Nephron progenitor cell (in vitro differentiated cells): ENCODE data around the gene CDKL4.
A peak's percentile ranks its signal among the peaks of the same experiment; 100 is the strongest.

Experiments used
- DNase-seq: peaks from one replicate; pipeline ENCODE4 v3.0.0; 2021
- H3K27ac Mint-ChIP-seq: 2 replicates; pipeline ENCODE4 v1.8.0; 2021; ENCODE audit warnings: mild to moderate bottlenecking, moderate library complexity, mixed read lengths
- H3K27me3 Mint-ChIP-seq: 2 replicates; pipeline ENCODE4 v1.8.0; 2021; ENCODE audit warnings: mild to moderate bottlenecking, low read depth, mixed read lengths; ENCODE audit not compliant: poor library complexity
- H3K36me3 Mint-ChIP-seq: 2 replicates; pipeline ENCODE4 v1.8.0; 2021; ENCODE audit warnings: low read depth, mixed read lengths
- H3K4me1 Mint-ChIP-seq: 2 replicates; pipeline ENCODE4 v1.8.0; 2021; ENCODE audit warnings: mixed read lengths
- H3K4me3 Mint-ChIP-seq: 2 replicates; pipeline ENCODE4 v1.8.0; 2021; ENCODE audit warnings: mild to moderate bottlenecking, moderate library complexity, mixed read lengths
- H3K9me3 Mint-ChIP-seq: 2 replicates; pipeline ENCODE4 v1.8.0; 2021; ENCODE audit warnings: mild to moderate bottlenecking, moderate library complexity, mixed read lengths
- TF ChIP-seq, protein P1 (sequence below): fragments of 200-600 bp; sonication (generic); IDR thresholded peaks from 2 replicates; pipeline ENCODE4 v1.5.0; 2021; ENCODE audit warnings: antibody characterized with exemption

Gene CDKL4

DNA sequence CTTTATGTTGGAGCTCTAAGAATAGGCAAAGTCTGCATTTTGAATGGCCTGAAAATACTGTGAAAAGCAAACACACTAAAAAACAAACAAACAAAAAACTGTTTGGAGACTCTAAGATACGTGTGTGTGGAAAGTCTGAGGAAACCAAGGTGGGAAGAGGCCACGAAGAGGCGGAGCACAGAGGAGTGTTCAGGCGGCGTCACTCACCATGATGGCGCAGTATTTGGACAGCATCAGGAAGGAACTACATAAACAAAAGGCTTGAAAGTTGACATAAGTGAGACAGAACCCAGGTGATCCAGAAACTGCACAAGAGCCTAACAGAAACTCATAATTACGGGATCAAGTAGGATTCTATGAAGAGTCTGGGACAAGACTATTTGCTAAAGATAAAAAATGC, 72.1 kb downstream of the CDKL4 start:
- TF ChIP-seq, protein P1, sequence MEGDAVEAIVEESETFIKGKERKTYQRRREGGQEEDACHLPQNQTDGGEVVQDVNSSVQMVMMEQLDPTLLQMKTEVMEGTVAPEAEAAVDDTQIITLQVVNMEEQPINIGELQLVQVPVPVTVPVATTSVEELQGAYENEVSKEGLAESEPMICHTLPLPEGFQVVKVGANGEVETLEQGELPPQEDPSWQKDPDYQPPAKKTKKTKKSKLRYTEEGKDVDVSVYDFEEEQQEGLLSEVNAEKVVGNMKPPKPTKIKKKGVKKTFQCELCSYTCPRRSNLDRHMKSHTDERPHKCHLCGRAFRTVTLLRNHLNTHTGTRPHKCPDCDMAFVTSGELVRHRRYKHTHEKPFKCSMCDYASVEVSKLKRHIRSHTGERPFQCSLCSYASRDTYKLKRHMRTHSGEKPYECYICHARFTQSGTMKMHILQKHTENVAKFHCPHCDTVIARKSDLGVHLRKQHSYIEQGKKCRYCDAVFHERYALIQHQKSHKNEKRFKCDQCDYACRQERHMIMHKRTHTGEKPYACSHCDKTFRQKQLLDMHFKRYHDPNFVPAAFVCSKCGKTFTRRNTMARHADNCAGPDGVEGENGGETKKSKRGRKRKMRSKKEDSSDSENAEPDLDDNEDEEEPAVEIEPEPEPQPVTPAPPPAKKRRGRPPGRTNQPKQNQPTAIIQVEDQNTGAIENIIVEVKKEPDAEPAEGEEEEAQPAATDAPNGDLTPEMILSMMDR, result no peak
- Mint-ChIP-seq H3K27me3 (peaks cover 2% of the 10 kb centered on the region), H3K36me3 (no peaks in the 10 kb centered on the region), H3K4me3 (no peak overlapping the region), H3K4me1 (no peaks in the 10 kb centered on the region), H3K27ac (no peak overlapping the region), H3K9me3 (no peaks in the 10 kb centered on the region)
- DNase-seq, result no peak

DNA sequence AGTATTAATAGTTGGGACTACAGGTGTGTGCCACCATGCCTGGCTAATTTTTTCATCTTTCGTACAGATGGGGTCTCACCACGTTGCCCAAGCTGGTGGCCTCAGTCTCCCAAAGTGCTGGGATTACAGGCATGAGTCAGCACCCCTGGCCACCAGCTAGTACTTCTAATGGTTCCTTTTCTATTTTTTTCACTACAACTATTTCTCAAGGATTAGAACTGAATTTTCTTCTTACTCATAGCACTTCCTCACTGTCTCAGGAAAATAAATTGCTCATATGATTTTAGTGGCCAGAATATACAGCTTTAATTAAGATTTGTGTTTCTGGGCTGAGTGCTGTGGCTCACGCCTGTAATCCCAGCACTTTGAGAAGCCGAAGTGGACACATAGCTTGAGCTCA, 79.7 kb downstream of the CDKL4 start:
- Mint-ChIP-seq H3K4me3 (no peak overlapping the region), H3K4me1 (peaks cover 10% of the 10 kb centered on the region), H3K27ac (no peak overlapping the region), H3K27me3 (peaks cover 6% of the 10 kb centered on the region), H3K36me3 (no peaks in the 10 kb centered on the region), H3K9me3 (no peaks in the 10 kb centered on the region)
- TF ChIP-seq, protein P1, result no peak
- no peak for DNase-seq

DNA sequence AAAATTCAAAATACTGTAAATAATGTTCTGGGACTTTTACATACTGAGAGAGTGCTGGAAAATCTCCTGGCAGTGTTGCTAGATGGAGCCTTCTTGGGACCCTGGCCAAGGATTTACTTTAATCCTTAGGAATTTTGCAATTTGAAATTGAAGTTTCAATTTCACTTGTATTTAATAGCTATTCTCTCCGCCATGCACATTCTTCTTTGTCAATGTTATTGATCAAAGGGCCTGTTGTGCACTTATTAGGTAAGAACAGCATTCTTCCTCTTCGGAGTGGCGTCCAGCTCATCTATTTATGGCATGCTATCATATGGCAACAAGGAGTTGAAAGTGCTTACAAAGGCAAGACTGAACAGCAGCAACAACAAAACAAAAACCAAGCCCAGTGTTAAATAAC, 82.8 kb downstream of the CDKL4 start:
- no peak for DNase-seq
- no peak overlapping the region for H3K27ac Mint-ChIP-seq
- H3K27me3 Mint-ChIP-seq, result peaks cover 5% of the 10 kb centered on the region
- no peaks in the 10 kb centered on the region for H3K9me3 Mint-ChIP-seq
- H3K36me3 Mint-ChIP-seq, result no peaks in the 10 kb centered on the region
- TF ChIP-seq, protein P1, result no peak
- peaks cover 10% of the 10 kb centered on the region for H3K4me1 Mint-ChIP-seq
- no peak overlapping the region for H3K4me3 Mint-ChIP-seq

DNA sequence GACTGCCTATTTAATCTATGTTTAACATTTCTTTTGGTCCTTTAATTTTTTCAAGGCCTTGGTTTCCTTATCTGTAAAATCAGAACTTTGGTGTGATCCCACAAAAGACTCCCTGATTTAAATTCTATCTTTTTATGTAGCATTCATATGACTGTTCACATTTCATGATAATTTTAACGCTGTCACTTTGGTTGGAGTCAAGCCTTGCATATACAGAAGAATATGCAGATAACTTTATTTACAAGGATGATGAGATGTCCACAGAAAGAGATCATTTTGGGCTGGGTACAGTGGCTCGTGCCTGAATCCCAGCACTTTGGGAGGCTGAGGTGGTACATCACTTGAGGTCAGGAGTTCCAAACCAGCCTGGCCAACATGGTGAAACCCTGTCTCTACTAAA, 84.5 kb downstream of the CDKL4 start:
- H3K36me3 Mint-ChIP-seq, result no peaks in the 10 kb centered on the region
- H3K4me1 Mint-ChIP-seq, result peaks cover 10% of the 10 kb centered on the region
- peaks cover 3% of the 10 kb centered on the region for H3K27me3 Mint-ChIP-seq
- TF ChIP-seq, protein P1, result no peak
- no peak overlapping the region for H3K4me3 Mint-ChIP-seq
- no peak for DNase-seq
- no peak overlapping the region for H3K27ac Mint-ChIP-seq
- H3K9me3 Mint-ChIP-seq, result no peaks in the 10 kb centered on the region

DNA sequence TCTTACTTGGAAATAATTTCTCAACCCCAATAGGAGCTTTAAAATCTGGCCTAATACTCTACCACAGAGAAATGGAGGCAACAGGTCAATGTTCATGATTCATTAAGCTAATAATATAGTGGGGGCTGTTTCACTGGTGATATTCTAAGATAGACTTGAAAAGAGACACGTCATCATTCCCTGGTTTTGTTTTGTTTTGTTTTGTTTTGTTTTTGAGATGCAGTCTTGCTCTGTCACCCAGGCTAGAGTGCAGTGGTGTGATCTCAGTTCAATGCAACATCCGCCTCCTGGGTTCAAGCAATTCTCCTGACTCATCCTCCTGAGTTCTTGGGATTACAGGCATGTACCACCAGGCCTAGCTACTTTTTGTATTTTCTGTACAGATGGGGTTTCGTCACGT, 85.4 kb downstream of the CDKL4 start:
- no peak overlapping the region for H3K4me3 Mint-ChIP-seq
- DNase-seq, result no peak
- H3K9me3 Mint-ChIP-seq, result no peaks in the 10 kb centered on the region
- no peaks in the 10 kb centered on the region for H3K36me3 Mint-ChIP-seq
- H3K4me1 Mint-ChIP-seq, result peaks cover 10% of the 10 kb centered on the region
- H3K27me3 Mint-ChIP-seq, result peaks cover 3% of the 10 kb centered on the region
- TF ChIP-seq, protein P1, result no peak
- peak overlapping the region; percentile 32 for H3K27ac Mint-ChIP-seq

DNA sequence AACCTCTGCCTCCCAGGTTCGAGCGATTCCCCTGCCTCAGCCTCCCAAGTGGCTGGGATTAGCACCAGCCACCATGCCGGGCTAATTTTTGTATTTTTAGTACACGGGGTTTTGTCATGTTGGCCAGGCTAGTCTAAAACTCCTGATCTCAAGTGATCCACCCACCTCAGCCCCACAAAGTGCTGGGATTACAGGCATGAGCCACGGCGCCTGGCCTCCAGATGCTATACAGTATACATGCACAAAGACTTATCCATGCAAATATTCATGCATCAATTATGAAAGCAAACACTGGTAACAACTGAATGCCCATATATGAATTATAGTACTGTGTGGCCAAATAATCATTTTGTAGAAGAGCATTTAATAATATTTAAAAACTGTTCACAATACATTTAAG, 86.9 kb downstream of the CDKL4 start:
- Mint-ChIP-seq H3K27ac (no peak overlapping the region), H3K4me1 (peaks cover 10% of the 10 kb centered on the region)

More for the DNA sequence above, 86.9 kb downstream of the CDKL4 start:
- Mint-ChIP-seq H3K9me3 (no peaks in the 10 kb centered on the region), H3K36me3 (no peaks in the 10 kb centered on the region), H3K4me3 (no peak overlapping the region), H3K27me3 (peaks cover 3% of the 10 kb centered on the region)
- no peak for DNase-seq
- TF ChIP-seq, protein P1, result no peak
